Heart left ventricle (tissue), 16 donors: Measurements from ENCODE around the gene HACE1. TPM values are rescaled to one million over a fixed set of nuclear protein-coding genes. Genes with fewer than 3 reads are reported as not detected.
"Not testable (repeated sequence)": the region's sequence is repeated elsewhere in the genome, so short reads cannot be mapped to it uniquely, and the experiment has no call there.

Source experiments
- ATAC-seq, 4 donors: fragments of 200-7000 bp; cut with Tn5 transposase; one replicate each; pipeline ENCODE4 v1.9.1; 2020 to 2022; ENCODE audit warnings: moderate library complexity in 4 of 4, mild to moderate bottlenecking in 3 of 4, moderate number of reproducible peaks in 1 of 4
- DNase-seq, 5 donors: peaks; one replicate each; pipeline ENCODE4 v3.0.0-alpha.2; 2020
- H3K27ac ChIP-seq, 12 donors: fragments of 200-600 bp; sonication (generic) in 4 of 12; one replicate each; pipeline versions ENCODE4 v1.5.0 to v1.8.0; 2016 to 2022; ENCODE audit warnings: mild to moderate bottlenecking in 2 of 12
- H3K27me3 ChIP-seq, 9 donors: fragments of 200-600 bp; sonication (generic) in 2 of 9; one replicate each; pipeline versions ENCODE4 v1.5.1 to v1.8.0; 2016 to 2022; ENCODE audit warnings: mild to moderate bottlenecking in 3 of 9
- H3K36me3 ChIP-seq, 9 donors: fragments of 200-600 bp; sonication (generic) in 2 of 9; one replicate each; pipeline versions ENCODE4 v1.5.0 to v1.8.0; 2018 to 2022; ENCODE audit warnings: mild to moderate bottlenecking in 2 of 9
- H3K4me1 ChIP-seq, 12 donors: fragments of 200-600 bp; sonication (generic) in 4 of 12; one replicate each; pipeline versions ENCODE4 v1.5.0 to v1.8.0; 2016 to 2022; ENCODE audit warnings: mild to moderate bottlenecking in 3 of 12
- H3K4me3 ChIP-seq, 12 donors: fragments of 200-600 bp; sonication (generic) in 4 of 12; one replicate each; pipeline versions ENCODE4 v1.5.0 to v1.8.0; 2017 to 2022; ENCODE audit warnings: mild to moderate bottlenecking in 9 of 12, moderate library complexity in 4 of 12
- H3K9me3 ChIP-seq, 12 donors: fragments of 200-600 bp; sonication (generic) in 4 of 12; one replicate each; pipeline versions ENCODE4 v1.5.0 to v1.8.0; 2016 to 2022; ENCODE audit warnings: mild to moderate bottlenecking in 1 of 12
- CTCF ChIP-seq, 12 donors: fragments of 200-600 bp; sonication (generic) in 4 of 12; IDR thresholded peaks; one replicate each; pipeline versions ENCODE4 v1.5.0 to v1.8.0; 2018 to 2022; ENCODE audit warnings: antibody characterized with exemption in 12 of 12, mild to moderate bottlenecking in 5 of 12
- POLR2A ChIP-seq, 2 donors: fragments of 450-650 bp; IDR thresholded peaks; one replicate each; pipeline ENCODE4 v1.6.1; 2017; ENCODE audit warnings: antibody characterized with exemption in 2 of 2, mild to moderate bottlenecking in 2 of 2, moderate library complexity in 2 of 2
- WGBS, 4 donors: extraction: QIAGEN DNeasy Blood & Tissue Kit in 2 of 4; methylation state at CpG; one replicate each; pipeline versions ENCODE4 v1.1.5 to v1.1.7; 2013 to 2018; 5-methylcytosine and 5-hydroxymethylcytosine counted together
- intact Hi-C, 10 donors: fragments of 100-400 bp; cut with DNase I; formaldehyde crosslinking; loops; one replicate each; pipeline versions ENCODE4 v1.11.1 to v1.14.2; 2022
- polyA plus RNA-seq, 2 donors: library from polyadenylated mRNA; stranded (reverse); fragments of 200-250 nt; gene quantifications; one replicate each; pipeline ENCODE4 v1.2.3, GENCODE V29; 2013
- total RNA-seq, 9 donors: library from RNA; depleted of rRNA in 2 of 9; stranded (reverse); fragments of >200 nt in 2 of 9; fragmentation: NEBNext Ultra II Directional in 3 of 9; extraction: Animal tissue kit (Norgen Biotek cat#: 25700) in 3 of 9; gene quantifications; one replicate each; pipeline versions ENCODE4 v1.1.0 to v1.2.4, GENCODE V29; 2016 to 2023
- donor health status: ischemic (EF 13 %, LVEDD 7.1; RV severe dilation, severe dysfunction).
- donor health status: healthy with polysubstance abuse.
- donor health status: DM: no; HTN: yes; CAD: no.
- donor health status: DM: no; HTN: no; CAD: no.
- donor health status: ischemic (EF 25% LVEDD 6.9; RV normal size, moderate dysfunction).
- donor health status: ischemic (EF 25% LVEDD 5.7; RV mildly dilated, moderate dysfunction).
- donor health status: healthy.
- donor health status: DM: yes; HTN: yes; CAD: no.
- donor health status: ischemic (EF 35%, LVEDD 5.7; RV mildly dilated, moderate dysfunction).
- donor health status: nonischemic (EF 11% LVEDD 7.7; RV severe dilation, severe dysfunction).
- donor health status: DM: yes; HTN: yes; CAD: no.
- donor health status: PGD.
- donor health status: ischemic (EF 29% LVEDD 5.4; RV normal size, mild dysfunction).
- donor health status: nonischemic (EF 23%, LVEDD 6.1; RV moderate dilation, normal function).

The HACE1 gene
- total and polyA plus RNA-seq, 11 donors = 2.9 to 8.6 (median 6.9) TPM

- intact Hi-C loops = no loop called here
- Histone ChIP-seq H3K27ac (no peak overlapping the region), H3K9me3 (no peaks in the 10 kb centered on the region), H3K36me3 (peaks cover 0 to 34% (median 12%) of the 10 kb centered on the region in 9 donors), H3K4me3 (no peak overlapping the region), H3K27me3 (no peaks in the 10 kb centered on the region), H3K4me1 (no peaks in the 10 kb centered on the region)
- 94 to 100% (median 97%) methylated on average over 1 of the region's 1 CpG for WGBS, 4 donors
- TF ChIP-seq POLR2A (IDR thresholded peaks at IDR 0.05) (no peak), CTCF (IDR thresholded peaks at IDR 0.05) (no peak)
- DNase-seq = no peak
- no peak for ATAC-seq
Measured at GRCh38 chr6:104829183-104829958, 30.3 kb downstream of the HACE1 start.

DNA sequence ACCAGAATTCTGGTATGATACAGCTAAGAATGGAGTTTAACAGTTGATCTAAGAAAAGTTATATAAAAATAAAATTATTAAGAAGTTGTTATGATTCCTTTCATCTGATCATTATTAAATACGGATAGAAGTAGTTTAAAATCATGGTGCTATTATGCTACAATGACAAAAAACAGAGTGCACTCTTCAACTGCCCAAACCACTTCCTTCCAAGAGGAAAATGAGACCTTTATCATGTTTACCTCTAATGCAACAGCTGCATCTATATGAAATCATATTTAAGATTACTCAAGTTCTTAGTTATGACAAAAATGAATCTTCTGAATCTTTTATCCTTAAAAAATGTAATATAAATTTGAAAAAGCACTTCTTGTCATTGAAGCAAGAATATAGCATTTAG, 31.2 kb downstream of the HACE1 start:
- Histone ChIP-seq H3K4me3 (no peak overlapping the region), H3K27ac (no peak overlapping the region), H3K4me1 (no peaks in the 10 kb centered on the region), H3K9me3 (no peaks in the 10 kb centered on the region), H3K27me3 (no peaks in the 10 kb centered on the region), H3K36me3 (peaks cover 0 to 34% (median 10%) of the 10 kb centered on the region in 9 donors)
- DNase-seq (no peak), ATAC-seq (no peak)
- intact Hi-C loops = no loop called here
- TF ChIP-seq CTCF (IDR thresholded peaks at IDR 0.05) = no peak
- TF ChIP-seq POLR2A (IDR thresholded peaks at IDR 0.05) = no peak
- WGBS, 4 donors = 80 to 87% (median 81%) methylated on average over 1 of the region's 1 CpG

- H3K27ac ChIP-seq, DNase-seq, H3K9me3 ChIP-seq, H3K4me1 ChIP-seq, H3K27me3 ChIP-seq, intact Hi-C loops, ATAC-seq, H3K4me3 ChIP-seq: not testable (repeated sequence)
- 96 to 99% (median 98%) methylated on average over 4 of the region's 4 CpGs for WGBS, 4 donors
- peaks cover 0 to 21% (median 2%) of the 10 kb centered on the region in 9 donors for H3K36me3 ChIP-seq
Measured at GRCh38 chr6:104820820-104821219, 38.9 kb downstream of the HACE1 start.

GRCh38 chr6:104816125-104816524, 43.6 kb downstream of the HACE1 start:
- no peaks in the 10 kb centered on the region for H3K27me3 ChIP-seq
- peaks cover 0 to 12% (median 0%) of the 10 kb centered on the region in 9 donors for H3K36me3 ChIP-seq
- 93 to 99% (median 97%) methylated on average over 3 of the region's 3 CpGs for WGBS, 4 donors
- no peak overlapping the region for H3K4me3 ChIP-seq
- H3K9me3 ChIP-seq = peaks cover 0 to 9% (median 0%) of the 10 kb centered on the region in 12 donors
- ATAC-seq = no peak
- intact Hi-C loops = no loop called here
- no peak overlapping the region for H3K27ac ChIP-seq
- DNase-seq = no peak
- no peaks in the 10 kb centered on the region for H3K4me1 ChIP-seq
- no peak for TF ChIP-seq POLR2A (IDR thresholded peaks at IDR 0.05)
- no peak for TF ChIP-seq CTCF (IDR thresholded peaks at IDR 0.05)
